ENCODE results near the gene CFAP77. TPM values are rescaled to one million over a fixed set of nuclear protein-coding genes. Genes with fewer than 3 reads are reported as not detected.

The CFAP77 gene
- polyA plus RNA-seq, 1 of the 3 experiments (the other 2 are of a cell fraction), result 1.1 TPM

GRCh38 chr9:132413926-132414325 is 3.9 kb downstream of the CFAP77 start:
- CTCF ChIA-PET, result interaction anchor here (1.0 to 9.5 kb wide), 6 partner anchors 40 to 386 kb away, joined by 3 to 72 read pairs (median 4); no protein-coding TSS in a partner anchor
- H3K79me2 ChIP-seq (ENCODE audit: insufficient read depth), result no peaks in the 10 kb centered on the region
- no peaks in the 10 kb centered on the region for H3K9me3 ChIP-seq
- H3K27ac ChIP-seq (ENCODE audit: low read depth in 2 of 2, low read length in 1 of 2), result no peak overlapping the region
- H3K9me2 ChIP-seq, result no peaks in the 10 kb centered on the region
- no peak overlapping the region for H2AFZ ChIP-seq (ENCODE audit: low read depth)
- no peak overlapping the region for H3K4me3 ChIP-seq (ENCODE audit: low read depth in 2 of 2, low read length in 1 of 2)
- no peak overlapping the region for H3K4me2 ChIP-seq
- TF ChIP-seq FOXJ3 (CRISPR knock-in tag; IDR thresholded peaks at IDR 0.05), result no peak
- TF ChIP-seq, protein P1, sequence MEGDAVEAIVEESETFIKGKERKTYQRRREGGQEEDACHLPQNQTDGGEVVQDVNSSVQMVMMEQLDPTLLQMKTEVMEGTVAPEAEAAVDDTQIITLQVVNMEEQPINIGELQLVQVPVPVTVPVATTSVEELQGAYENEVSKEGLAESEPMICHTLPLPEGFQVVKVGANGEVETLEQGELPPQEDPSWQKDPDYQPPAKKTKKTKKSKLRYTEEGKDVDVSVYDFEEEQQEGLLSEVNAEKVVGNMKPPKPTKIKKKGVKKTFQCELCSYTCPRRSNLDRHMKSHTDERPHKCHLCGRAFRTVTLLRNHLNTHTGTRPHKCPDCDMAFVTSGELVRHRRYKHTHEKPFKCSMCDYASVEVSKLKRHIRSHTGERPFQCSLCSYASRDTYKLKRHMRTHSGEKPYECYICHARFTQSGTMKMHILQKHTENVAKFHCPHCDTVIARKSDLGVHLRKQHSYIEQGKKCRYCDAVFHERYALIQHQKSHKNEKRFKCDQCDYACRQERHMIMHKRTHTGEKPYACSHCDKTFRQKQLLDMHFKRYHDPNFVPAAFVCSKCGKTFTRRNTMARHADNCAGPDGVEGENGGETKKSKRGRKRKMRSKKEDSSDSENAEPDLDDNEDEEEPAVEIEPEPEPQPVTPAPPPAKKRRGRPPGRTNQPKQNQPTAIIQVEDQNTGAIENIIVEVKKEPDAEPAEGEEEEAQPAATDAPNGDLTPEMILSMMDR (IDR thresholded peaks at IDR 0.05), result no peak
- TF ChIP-seq POLR2AphosphoS5 (IDR thresholded peaks at IDR 0.05; ENCODE audit: low read depth, low read length), result no peak
- TF ChIP-seq CHD2 (IDR thresholded peaks at IDR 0.05; ENCODE audit: low read length, partially characterized antibody), result no peak
- TF ChIP-seq, protein P2, sequence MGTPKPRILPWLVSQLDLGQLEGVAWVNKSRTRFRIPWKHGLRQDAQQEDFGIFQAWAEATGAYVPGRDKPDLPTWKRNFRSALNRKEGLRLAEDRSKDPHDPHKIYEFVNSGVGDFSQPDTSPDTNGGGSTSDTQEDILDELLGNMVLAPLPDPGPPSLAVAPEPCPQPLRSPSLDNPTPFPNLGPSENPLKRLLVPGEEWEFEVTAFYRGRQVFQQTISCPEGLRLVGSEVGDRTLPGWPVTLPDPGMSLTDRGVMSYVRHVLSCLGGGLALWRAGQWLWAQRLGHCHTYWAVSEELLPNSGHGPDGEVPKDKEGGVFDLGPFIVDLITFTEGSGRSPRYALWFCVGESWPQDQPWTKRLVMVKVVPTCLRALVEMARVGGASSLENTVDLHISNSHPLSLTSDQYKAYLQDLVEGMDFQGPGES (IDR thresholded peaks at IDR 0.05; ENCODE audit: low read depth, low read length), result no peak
- no peak for TF ChIP-seq ELF1 (IDR thresholded peaks at IDR 0.05)
- no peak for TF ChIP-seq TAF1 (IDR thresholded peaks at IDR 0.05; ENCODE audit: borderline replicate concordance, low read depth, low read length)
- TF ChIP-seq RFX5 (IDR thresholded peaks at IDR 0.05; ENCODE audit: low read length), result no peak
- no peak for TF ChIP-seq RXRA (IDR thresholded peaks at IDR 0.05; ENCODE audit: borderline replicate concordance, low read depth)
- TF ChIP-seq NFIC (IDR thresholded peaks at IDR 0.05; ENCODE audit: borderline replicate concordance), result no peak
- TF ChIP-seq REST (IDR thresholded peaks at IDR 0.05; ENCODE audit: low read depth, low read length), result no peak
- TF ChIP-seq MXI1 (IDR thresholded peaks at IDR 0.05; ENCODE audit: low read depth, low read length), result no peak
- TF ChIP-seq GABPA (IDR thresholded peaks at IDR 0.05; ENCODE audit: low read depth), result no peak
- TF ChIP-seq SMC3 (IDR thresholded peaks at IDR 0.05; ENCODE audit: low read depth, low read length), result no peak
- no peak for TF ChIP-seq RAD21 (IDR thresholded peaks at IDR 0.05; ENCODE audit: low read length)
- TF ChIP-seq, protein P3, sequence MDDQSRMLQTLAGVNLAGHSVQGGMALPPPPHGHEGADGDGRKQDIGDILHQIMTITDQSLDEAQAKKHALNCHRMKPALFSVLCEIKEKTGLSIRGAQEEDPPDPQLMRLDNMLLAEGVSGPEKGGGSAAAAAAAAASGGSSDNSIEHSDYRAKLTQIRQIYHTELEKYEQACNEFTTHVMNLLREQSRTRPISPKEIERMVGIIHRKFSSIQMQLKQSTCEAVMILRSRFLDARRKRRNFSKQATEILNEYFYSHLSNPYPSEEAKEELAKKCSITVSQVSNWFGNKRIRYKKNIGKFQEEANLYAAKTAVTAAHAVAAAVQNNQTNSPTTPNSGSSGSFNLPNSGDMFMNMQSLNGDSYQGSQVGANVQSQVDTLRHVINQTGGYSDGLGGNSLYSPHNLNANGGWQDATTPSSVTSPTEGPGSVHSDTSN (IDR thresholded peaks at IDR 0.05), result no peak
- H3K36me3 ChIP-seq (replicated peaks in 1 of 2; ENCODE audit: control insufficient read depth in 1 of 2, insufficient read depth in 2 of 2, low read length in 1 of 2), result no peaks in the 10 kb centered on the region
- 60% methylated on average over 5 of the region's 5 CpGs for WGBS (ENCODE audit: low lambda C conversion rate)
- no peaks in the 10 kb centered on the region for H4K20me1 ChIP-seq (ENCODE audit: insufficient read depth)
- H3F3A ChIP-seq (replicated peaks; ENCODE audit: insufficient read depth), result peaks cover 8% of the 10 kb centered on the region
- H3K9ac ChIP-seq, result no peak overlapping the region
- DNase-seq, result no peak
- POLR2A ChIA-PET, result no interaction called here
- peaks cover 0 to 14% of the 10 kb centered on the region in 2 experiments; a peak in 2 of 4 replicates for H3K4me1 ChIP-seq (ENCODE audit: control insufficient read depth in 1 of 2, insufficient read depth in 2 of 2, low read depth in 1 of 2, low read length in 1 of 2)
- no peaks in the 10 kb centered on the region for H3K27me3 ChIP-seq (ENCODE audit: insufficient read depth)
